ENCODE measurements around the gene ABCG5. TPM values are rescaled to one million over a fixed set of nuclear protein-coding genes. Genes with fewer than 3 reads are reported as not detected.

Gene ABCG5
- polyA plus RNA-seq, 1 donor (not counting 4 experiments of a cell fraction or from before 2014, with no cell fraction given), result not detected

- Histone ChIP-seq H3K4me3 (ENCODE audit: control insufficient read depth in 2 of 3, extremely low read depth in 1 of 3, insufficient read depth in 2 of 3, low read depth in 1 of 3, low read length in 3 of 3) (no peak overlapping the region), H3K9me3 (ENCODE audit: control insufficient read depth, low read depth, low read length) (no peaks in the 10 kb centered on the region), H3K79me2 (ENCODE audit: control insufficient read depth, insufficient read depth, low read length) (no peaks in the 10 kb centered on the region), H3K27me3 (ENCODE audit: control insufficient read depth, extremely low read depth, insufficient read depth, low read length) (no peaks in the 10 kb centered on the region), H3K4me1 (ENCODE audit: control insufficient read depth, extremely low read depth, insufficient read depth, low read length) (no peaks in the 10 kb centered on the region), H4K20me1 (ENCODE audit: control insufficient read depth, extremely low read depth, insufficient read depth, low read length) (no peaks in the 10 kb centered on the region), H3K9ac (ENCODE audit: control insufficient read depth, extremely low read depth, insufficient read depth, low read length) (no peak overlapping the region), H3K27ac (ENCODE audit: control insufficient read depth, insufficient read depth, low read length) (no peak overlapping the region), H3K36me3 (ENCODE audit: control insufficient read depth in 2 of 2, extremely low read depth in 1 of 2, insufficient read depth in 2 of 2, low read length in 2 of 2) (peaks cover 2 to 3% of the 10 kb centered on the region in 2 experiments), H3K4me2 (ENCODE audit: control insufficient read depth, extremely low read depth, insufficient read depth, low read depth, low read length) (no peak overlapping the region), H3K9me1 (ENCODE audit: control insufficient read depth, extremely low read depth, insufficient read depth, low read length) (no peaks in the 10 kb centered on the region), H2AFZ (ENCODE audit: control insufficient read depth, low read length) (no peak overlapping the region)
- no peak for DNase-seq (ENCODE audit: low read depth, low spot score)
- dilution Hi-C loops (cut with MboI; ENCODE audit: extremely low pct_ligation_motif_present, low sequenced_read_pairs), result no loop called here
- no peak for FAIRE-seq
- TF ChIP-seq CTCF (optimal IDR thresholded peaks at IDR 0.05 in 1 of 3, IDR thresholded peaks at IDR 0.05 in 1 of 3, conservative IDR thresholded peaks at IDR 0.05 in 1 of 3; ENCODE audit: extremely low read depth in 1 of 3, insufficient read depth in 2 of 3, low read length in 3 of 3), result no peak
- no peak for TF ChIP-seq EZH2 (IDR thresholded peaks at IDR 0.05; ENCODE audit: low read length)
Observed at GRCh38 chr2:43810888-43811287, 27.8 kb downstream of the ABCG5 start.

GRCh38 chr2:43810452-43810851 is 28.2 kb downstream of the ABCG5 start:
- no peak for FAIRE-seq
- Histone ChIP-seq H4K20me1 (ENCODE audit: control insufficient read depth, extremely low read depth, insufficient read depth, low read length) (no peaks in the 10 kb centered on the region), H3K36me3 (ENCODE audit: control insufficient read depth in 2 of 2, extremely low read depth in 1 of 2, insufficient read depth in 2 of 2, low read length in 2 of 2) (peaks cover 3 to 5% of the 10 kb centered on the region in 2 experiments), H3K9ac (ENCODE audit: control insufficient read depth, extremely low read depth, insufficient read depth, low read length) (no peak overlapping the region), H3K27ac (ENCODE audit: control insufficient read depth, insufficient read depth, low read length) (no peak overlapping the region), H3K4me1 (ENCODE audit: control insufficient read depth, extremely low read depth, insufficient read depth, low read length) (no peaks in the 10 kb centered on the region), H3K9me1 (ENCODE audit: control insufficient read depth, extremely low read depth, insufficient read depth, low read length) (no peaks in the 10 kb centered on the region), H3K4me2 (ENCODE audit: control insufficient read depth, extremely low read depth, insufficient read depth, low read depth, low read length) (no peak overlapping the region), H3K9me3 (ENCODE audit: control insufficient read depth, low read depth, low read length) (no peaks in the 10 kb centered on the region), H2AFZ (ENCODE audit: control insufficient read depth, low read length) (no peak overlapping the region), H3K27me3 (ENCODE audit: control insufficient read depth, extremely low read depth, insufficient read depth, low read length) (no peaks in the 10 kb centered on the region), H3K4me3 (ENCODE audit: control insufficient read depth in 2 of 3, extremely low read depth in 1 of 3, insufficient read depth in 2 of 3, low read depth in 1 of 3, low read length in 3 of 3) (no peak overlapping the region), H3K79me2 (ENCODE audit: control insufficient read depth, insufficient read depth, low read length) (no peaks in the 10 kb centered on the region)
- TF ChIP-seq CTCF (optimal IDR thresholded peaks at IDR 0.05 in 1 of 3, IDR thresholded peaks at IDR 0.05 in 1 of 3, conservative IDR thresholded peaks at IDR 0.05 in 1 of 3; ENCODE audit: extremely low read depth in 1 of 3, insufficient read depth in 2 of 3, low read length in 3 of 3) (no peak), EZH2 (IDR thresholded peaks at IDR 0.05; ENCODE audit: low read length) (no peak)
- dilution Hi-C loops (cut with MboI; ENCODE audit: extremely low pct_ligation_motif_present, low sequenced_read_pairs), result no loop called here
- no peak for DNase-seq (ENCODE audit: low read depth, low spot score)
